ENCODE data around the gene CDKN1A.
"Not testable (repeated sequence)": the region's sequence is repeated elsewhere in the genome, so short reads cannot be mapped to it uniquely, and the experiment has no call there.

Gene CDKN1A

DNA sequence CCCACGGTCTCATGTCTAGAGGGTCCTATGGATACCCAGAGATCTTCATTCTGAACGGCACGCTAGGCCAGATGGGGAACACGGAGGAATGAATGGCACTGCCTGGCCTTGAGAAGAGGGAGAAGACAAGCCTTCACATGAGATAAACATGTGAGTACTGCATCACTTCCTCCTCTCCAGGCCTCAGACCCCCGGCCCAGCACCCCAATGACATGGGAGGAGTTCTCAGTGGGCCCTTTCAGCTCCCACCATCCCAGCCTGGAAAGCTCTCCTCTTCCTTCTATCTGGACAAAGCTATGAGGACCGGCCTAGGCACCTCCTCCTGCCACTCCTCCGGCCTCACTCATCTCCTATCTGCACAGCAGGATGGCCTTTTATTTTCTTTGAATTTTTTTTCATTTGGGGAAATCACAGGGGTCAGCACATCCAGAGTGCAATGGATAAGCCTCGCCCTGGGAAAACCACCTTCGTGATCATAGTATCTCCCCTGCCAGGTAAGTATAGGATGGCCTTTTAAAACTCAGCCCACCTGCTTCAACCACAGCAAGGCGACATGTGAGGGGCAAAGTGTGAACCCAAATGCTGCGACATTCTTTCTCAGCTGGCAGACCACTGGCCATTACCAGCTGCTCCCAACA lies 39.2 kb upstream of the CDKN1A start:
- Histone ChIP-seq H4K20me1 (no peaks in the 10 kb centered on the region), H3K36me3 (no peaks in the 10 kb centered on the region), H3K9me3 (no peaks in the 10 kb centered on the region), H3K27ac (no peak overlapping the region), H3K9ac (no peak overlapping the region), H3K27me3 (no peaks in the 10 kb centered on the region), H3K4me2 (peak overlapping the region; percentile 5; the same call in 1 of the 2 replicates), H3K4me1 (peaks cover 83% of the 10 kb centered on the region), H3K4me3 (no peak overlapping the region)
- TF ChIP-seq Cebpa-rat (IDR thresholded peaks at IDR 0.05) = no peak

DNA sequence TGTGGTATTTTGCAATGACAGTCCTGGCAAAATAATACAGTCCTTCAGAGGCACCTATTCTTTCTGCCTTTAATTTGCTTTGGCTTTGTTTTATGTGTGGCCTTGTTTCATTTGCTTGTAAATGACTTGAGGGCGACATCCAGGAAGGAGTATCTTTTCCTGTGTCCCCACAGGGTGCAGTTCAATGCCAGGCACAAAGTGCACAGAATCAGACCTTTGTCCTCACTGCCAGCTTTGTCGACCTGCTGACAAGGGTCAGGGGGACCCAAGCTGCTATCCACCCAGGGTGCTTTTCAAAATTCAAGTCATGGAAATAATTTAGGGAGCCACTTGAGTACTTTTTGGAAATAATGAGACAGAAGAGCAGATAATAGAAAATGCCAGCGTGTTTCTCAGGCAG lies 37.0 kb upstream of the CDKN1A start:
- Histone ChIP-seq H3K9ac (no peak overlapping the region), H4K20me1 (no peaks in the 10 kb centered on the region), H3K36me3 (no peaks in the 10 kb centered on the region), H3K27ac (0 out of 2 replicates have a peak overlapping the region, but pooled peaks have one; percentile 3), H3K4me2 (peak overlapping the region; percentile 15), H3K4me1 (peaks cover 80% of the 10 kb centered on the region), H3K27me3 (no peaks in the 10 kb centered on the region), H3K9me3 (no peaks in the 10 kb centered on the region), H3K4me3 (no peak overlapping the region)
- no peak for TF ChIP-seq Cebpa-rat (IDR thresholded peaks at IDR 0.05)

- TF ChIP-seq Cebpa-rat (IDR thresholded peaks at IDR 0.05) = no peak
- Histone ChIP-seq H3K36me3 (no peaks in the 10 kb centered on the region), H3K4me1 (peaks cover 72% of the 10 kb centered on the region), H4K20me1 (no peaks in the 10 kb centered on the region), H3K4me2 (peak overlapping the region; percentile 83), H3K9me3 (no peaks in the 10 kb centered on the region), H3K4me3 (no peak overlapping the region), H3K9ac (no peak overlapping the region; the same call in 1 of the 2 replicates), H3K27ac (peak overlapping the region; percentile 68), H3K27me3 (no peaks in the 10 kb centered on the region)
These were observed 35.3 kb upstream of the CDKN1A start for GRCh38 chr6:36642913-36643817.

DNA sequence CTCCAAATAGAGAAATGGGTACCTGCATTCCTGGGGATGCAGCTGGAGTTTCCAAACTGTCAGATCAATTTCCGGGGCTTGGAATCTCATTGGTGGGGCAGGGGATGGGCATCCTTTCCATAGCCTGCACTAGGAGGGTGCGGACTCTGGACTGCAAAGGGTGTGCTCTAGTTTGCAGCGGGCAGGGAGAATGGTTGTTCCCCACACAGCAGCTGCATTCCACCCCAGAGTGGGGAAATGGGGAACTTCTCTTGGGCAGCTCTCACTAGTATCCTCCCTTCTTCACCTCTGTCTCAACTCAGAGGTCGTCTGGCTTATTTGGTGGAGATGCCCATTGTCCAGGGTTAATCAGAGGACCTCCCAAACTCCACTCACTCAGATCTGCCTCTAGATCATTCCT lies 34.5 kb upstream of the CDKN1A start:
- Histone ChIP-seq H3K27me3 (no peaks in the 10 kb centered on the region), H3K36me3 (no peaks in the 10 kb centered on the region), H3K9ac (no peak overlapping the region), H3K9me3 (no peaks in the 10 kb centered on the region), H4K20me1 (no peaks in the 10 kb centered on the region), H3K4me1 (peaks cover 79% of the 10 kb centered on the region), H3K4me3 (no peak overlapping the region), H3K4me2 (peak overlapping the region; percentile 83), H3K27ac (peak overlapping the region; percentile 68; the same call in 1 of the 2 replicates)
- TF ChIP-seq Cebpa-rat (IDR thresholded peaks at IDR 0.05) = no peak

- Histone ChIP-seq H4K20me1 (no peaks in the 10 kb centered on the region), H3K4me3 (no peak overlapping the region), H3K27ac (peak overlapping the region; percentile 84), H3K4me2 (peak overlapping the region; percentile 79), H3K9ac (no peak overlapping the region), H3K4me1 (peaks cover 71% of the 10 kb centered on the region), H3K27me3 (no peaks in the 10 kb centered on the region), H3K36me3 (no peaks in the 10 kb centered on the region), H3K9me3 (no peaks in the 10 kb centered on the region)
- TF ChIP-seq Cebpa-rat (IDR thresholded peaks at IDR 0.05) = no peak
These were observed 29.4 kb upstream of the CDKN1A start for GRCh38 chr6:36649086-36649485.

GRCh38 chr6:36649701-36650484 lies 28.6 kb upstream of the CDKN1A start:
- H3K9ac ChIP-seq = peak overlapping the region; percentile 44
- TF ChIP-seq Cebpa-rat (IDR thresholded peaks at IDR 0.05) = peak; percentile 94

DNA sequence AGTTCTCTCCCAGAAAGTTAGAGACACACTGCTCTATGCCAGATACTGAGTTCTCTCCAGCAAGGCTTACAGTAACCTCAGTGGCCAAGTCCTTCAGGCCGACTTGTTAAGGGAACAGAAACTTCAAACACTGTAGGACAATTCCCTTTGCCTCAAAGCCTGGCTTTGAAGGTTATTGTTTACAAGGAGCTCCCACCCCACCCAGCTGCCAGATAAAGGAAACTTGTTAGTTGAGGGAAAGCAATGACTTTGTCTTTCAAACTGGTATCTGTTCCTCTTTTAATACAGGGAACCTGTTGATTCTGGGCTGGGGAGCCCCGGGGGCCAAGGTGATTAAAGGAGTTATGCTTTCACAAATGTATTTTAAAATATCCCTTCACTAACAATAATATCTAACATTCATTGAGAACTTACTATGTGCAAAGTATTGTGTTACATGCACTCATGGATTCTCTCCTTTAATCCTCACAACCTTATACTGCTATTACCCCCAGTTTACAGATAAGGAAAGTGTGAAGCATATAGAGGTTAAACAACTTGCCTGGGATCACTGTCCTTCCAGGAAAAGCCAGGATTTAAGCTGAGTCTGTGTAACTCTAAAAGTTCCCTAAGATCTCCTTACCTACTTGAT lies 27.6 kb upstream of the CDKN1A start:
- no peak for TF ChIP-seq Cebpa-rat (IDR thresholded peaks at IDR 0.05)
- peak overlapping the region; percentile 84 for H3K27ac ChIP-seq
- H3K9ac ChIP-seq = peak overlapping the region; percentile 44; the same call in 1 of the 2 replicates
- H3K4me2 ChIP-seq = peak overlapping the region; percentile 79
- no peaks in the 10 kb centered on the region for H3K27me3 ChIP-seq
- no peaks in the 10 kb centered on the region for H4K20me1 ChIP-seq
- peaks cover 71% of the 10 kb centered on the region for H3K4me1 ChIP-seq
- no peak overlapping the region for H3K4me3 ChIP-seq
- H3K36me3 ChIP-seq = no peaks in the 10 kb centered on the region
- H3K9me3 ChIP-seq = no peaks in the 10 kb centered on the region

More at GRCh38 chr6:36649701-36650484, 28.6 kb upstream of the CDKN1A start:
- Histone ChIP-seq H3K4me3 (no peak overlapping the region), H3K9me3 (no peaks in the 10 kb centered on the region), H3K4me1 (peaks cover 71% of the 10 kb centered on the region), H3K4me2 (peak overlapping the region; percentile 79), H3K27ac (peak overlapping the region; percentile 84), H3K36me3 (no peaks in the 10 kb centered on the region), H4K20me1 (no peaks in the 10 kb centered on the region), H3K27me3 (no peaks in the 10 kb centered on the region)

DNA sequence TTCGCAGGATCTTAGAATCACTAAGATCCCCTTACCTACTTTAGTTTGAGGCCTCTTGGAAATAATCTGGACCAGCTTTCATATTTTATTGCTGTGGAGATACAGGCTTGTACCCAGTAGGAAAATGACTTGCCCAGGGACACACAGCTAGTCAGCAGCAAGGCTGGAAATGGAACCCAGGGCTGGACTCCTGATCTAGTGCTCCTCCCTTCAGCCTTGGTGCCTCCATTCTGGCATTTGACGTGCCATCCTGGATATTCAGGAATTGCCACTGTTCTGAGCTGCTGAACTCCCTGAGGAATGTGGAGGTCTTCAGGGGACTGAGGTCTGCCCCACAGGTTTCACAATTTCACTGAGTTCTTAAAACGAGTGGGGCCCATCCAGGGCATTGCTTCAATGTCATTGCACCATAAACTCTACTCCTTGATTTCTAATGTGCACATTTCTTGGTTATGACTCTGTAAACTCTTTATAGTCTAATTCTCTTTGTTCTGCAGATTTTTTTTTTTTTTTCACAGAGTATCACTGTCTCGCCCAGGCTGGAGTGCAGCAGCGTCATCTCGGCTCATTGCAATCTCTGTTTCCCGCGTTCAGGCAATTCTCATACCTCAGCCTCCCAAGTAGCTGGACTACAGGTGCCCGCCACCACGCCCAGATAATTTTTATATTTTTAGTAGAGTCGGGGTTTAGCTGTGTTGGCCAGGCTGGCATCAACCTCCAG lies 26.7 kb upstream of the CDKN1A start:
- H3K9ac ChIP-seq = no peak overlapping the region
- peak overlapping the region; percentile 79 for H3K4me2 ChIP-seq
- no peaks in the 10 kb centered on the region for H3K27me3 ChIP-seq
- no peak overlapping the region for H3K4me3 ChIP-seq
- no peaks in the 10 kb centered on the region for H3K36me3 ChIP-seq
- TF ChIP-seq Cebpa-rat (IDR thresholded peaks at IDR 0.05) = no peak
- no peaks in the 10 kb centered on the region for H4K20me1 ChIP-seq
- 0 out of 2 replicates have a peak overlapping the region, but pooled peaks have one; percentile 84 for H3K27ac ChIP-seq
- no peaks in the 10 kb centered on the region for H3K9me3 ChIP-seq
- H3K4me1 ChIP-seq = peaks cover 77% of the 10 kb centered on the region

- H3K27ac ChIP-seq, H3K36me3 ChIP-seq, H3K4me3 ChIP-seq, H3K9me3 ChIP-seq, H3K9ac ChIP-seq, H3K27me3 ChIP-seq, H4K20me1 ChIP-seq: not testable (repeated sequence)
- Histone ChIP-seq H3K4me2 (peak overlapping the region; percentile 78), H3K4me1 (peaks cover 85% of the 10 kb centered on the region)
These were observed 24.0 kb upstream of the CDKN1A start for GRCh38 chr6:36654469-36654868.
